ENCODE results near the gene CHMP2A.
A peak's percentile ranks its signal among the peaks of the same experiment; 100 is the strongest.

DNA sequence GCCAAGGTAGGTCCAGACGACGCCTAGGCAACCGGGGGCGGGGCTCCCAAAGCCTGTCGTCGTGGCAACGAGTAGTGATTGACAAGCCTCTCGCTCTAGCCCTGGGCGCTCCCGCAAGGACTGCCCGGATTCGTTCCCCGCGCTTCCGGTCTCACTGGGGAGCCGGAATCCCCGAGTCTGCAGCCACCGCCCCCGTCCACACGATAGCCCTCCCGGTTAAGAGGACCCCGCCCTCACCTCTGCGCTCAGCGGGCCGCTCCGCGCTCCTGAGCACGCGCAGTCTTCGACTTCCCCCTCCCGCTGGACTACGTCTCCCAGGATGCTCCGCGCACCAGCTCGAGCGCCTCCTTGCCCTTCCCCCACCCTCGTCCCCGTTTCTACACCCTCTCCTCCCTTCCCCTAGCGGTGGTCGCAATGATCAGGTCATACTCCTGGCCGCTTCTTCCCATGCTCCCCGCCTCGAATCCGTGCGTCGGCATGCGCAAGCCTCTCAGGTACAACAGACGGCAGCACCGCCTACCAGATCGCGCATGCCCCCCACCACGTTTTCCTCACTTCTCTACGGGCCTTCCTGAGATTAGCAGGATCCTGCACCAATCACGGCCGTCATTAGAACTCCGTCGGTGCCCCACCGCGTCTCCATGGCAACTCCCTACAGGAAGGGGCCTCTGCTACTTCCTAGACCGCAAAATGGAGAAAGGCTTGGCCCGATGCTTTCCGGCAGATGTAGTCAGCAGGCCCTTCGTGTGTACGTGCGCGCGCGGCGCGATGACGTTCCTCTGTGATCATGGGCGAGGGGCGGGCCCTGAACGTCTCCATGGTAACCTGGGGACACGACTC is 18.1 kb upstream of the CHMP2A start, which contains the start of gene MZF1:
- TF ChIP-seq, protein P1, sequence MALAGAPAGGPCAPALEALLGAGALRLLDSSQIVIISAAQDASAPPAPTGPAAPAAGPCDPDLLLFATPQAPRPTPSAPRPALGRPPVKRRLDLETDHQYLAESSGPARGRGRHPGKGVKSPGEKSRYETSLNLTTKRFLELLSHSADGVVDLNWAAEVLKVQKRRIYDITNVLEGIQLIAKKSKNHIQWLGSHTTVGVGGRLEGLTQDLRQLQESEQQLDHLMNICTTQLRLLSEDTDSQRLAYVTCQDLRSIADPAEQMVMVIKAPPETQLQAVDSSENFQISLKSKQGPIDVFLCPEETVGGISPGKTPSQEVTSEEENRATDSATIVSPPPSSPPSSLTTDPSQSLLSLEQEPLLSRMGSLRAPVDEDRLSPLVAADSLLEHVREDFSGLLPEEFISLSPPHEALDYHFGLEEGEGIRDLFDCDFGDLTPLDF (CRISPR knock-in tag; IDR thresholded peaks at IDR 0.05): no peak
- TF ChIP-seq, protein P2, sequence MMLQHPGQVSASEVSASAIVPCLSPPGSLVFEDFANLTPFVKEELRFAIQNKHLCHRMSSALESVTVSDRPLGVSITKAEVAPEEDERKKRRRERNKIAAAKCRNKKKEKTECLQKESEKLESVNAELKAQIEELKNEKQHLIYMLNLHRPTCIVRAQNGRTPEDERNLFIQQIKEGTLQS (CRISPR knock-in tag; conservative IDR thresholded peaks at IDR 0.05): no peak
- TF ChIP-seq, protein P3, sequence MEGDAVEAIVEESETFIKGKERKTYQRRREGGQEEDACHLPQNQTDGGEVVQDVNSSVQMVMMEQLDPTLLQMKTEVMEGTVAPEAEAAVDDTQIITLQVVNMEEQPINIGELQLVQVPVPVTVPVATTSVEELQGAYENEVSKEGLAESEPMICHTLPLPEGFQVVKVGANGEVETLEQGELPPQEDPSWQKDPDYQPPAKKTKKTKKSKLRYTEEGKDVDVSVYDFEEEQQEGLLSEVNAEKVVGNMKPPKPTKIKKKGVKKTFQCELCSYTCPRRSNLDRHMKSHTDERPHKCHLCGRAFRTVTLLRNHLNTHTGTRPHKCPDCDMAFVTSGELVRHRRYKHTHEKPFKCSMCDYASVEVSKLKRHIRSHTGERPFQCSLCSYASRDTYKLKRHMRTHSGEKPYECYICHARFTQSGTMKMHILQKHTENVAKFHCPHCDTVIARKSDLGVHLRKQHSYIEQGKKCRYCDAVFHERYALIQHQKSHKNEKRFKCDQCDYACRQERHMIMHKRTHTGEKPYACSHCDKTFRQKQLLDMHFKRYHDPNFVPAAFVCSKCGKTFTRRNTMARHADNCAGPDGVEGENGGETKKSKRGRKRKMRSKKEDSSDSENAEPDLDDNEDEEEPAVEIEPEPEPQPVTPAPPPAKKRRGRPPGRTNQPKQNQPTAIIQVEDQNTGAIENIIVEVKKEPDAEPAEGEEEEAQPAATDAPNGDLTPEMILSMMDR (IDR thresholded peaks at IDR 0.05): no peak
- TF ChIP-seq JAZF1 (CRISPR knock-in tag; IDR thresholded peaks at IDR 0.05): no peak
- TF ChIP-seq ZNF317 (CRISPR knock-in tag; IDR thresholded peaks at IDR 0.05; ENCODE audit: borderline replicate concordance, low read depth): no peak
- TF ChIP-seq, protein P4, sequence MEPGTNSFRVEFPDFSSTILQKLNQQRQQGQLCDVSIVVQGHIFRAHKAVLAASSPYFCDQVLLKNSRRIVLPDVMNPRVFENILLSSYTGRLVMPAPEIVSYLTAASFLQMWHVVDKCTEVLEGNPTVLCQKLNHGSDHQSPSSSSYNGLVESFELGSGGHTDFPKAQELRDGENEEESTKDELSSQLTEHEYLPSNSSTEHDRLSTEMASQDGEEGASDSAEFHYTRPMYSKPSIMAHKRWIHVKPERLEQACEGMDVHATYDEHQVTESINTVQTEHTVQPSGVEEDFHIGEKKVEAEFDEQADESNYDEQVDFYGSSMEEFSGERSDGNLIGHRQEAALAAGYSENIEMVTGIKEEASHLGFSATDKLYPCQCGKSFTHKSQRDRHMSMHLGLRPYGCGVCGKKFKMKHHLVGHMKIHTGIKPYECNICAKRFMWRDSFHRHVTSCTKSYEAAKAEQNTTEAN (CRISPR knock-in tag; IDR thresholded peaks at IDR 0.05): no peak
- TF ChIP-seq FOXK1 (CRISPR knock-in tag; IDR thresholded peaks at IDR 0.05): peak; percentile 98
- TF ChIP-seq NFYB (CRISPR knock-in tag; conservative IDR thresholded peaks at IDR 0.05; ENCODE audit: low read depth): peak; percentile 71
- no peak for TF ChIP-seq CBFB (CRISPR knock-in tag; IDR thresholded peaks at IDR 0.05; ENCODE audit: low read depth)
- TF ChIP-seq MYBL2 (CRISPR knock-in tag; IDR thresholded peaks at IDR 0.05): no peak
- no peak for TF ChIP-seq GTF2I (CRISPR knock-in tag; conservative IDR thresholded peaks at IDR 0.05)
- no peak for TF ChIP-seq ZNF263 (CRISPR knock-in tag; IDR thresholded peaks at IDR 0.05; ENCODE audit: low read depth)
- no peak for TF ChIP-seq ELF4 (CRISPR knock-in tag; IDR thresholded peaks at IDR 0.05; ENCODE audit: low read depth)
